ES-I3 (cell line): Measurements from ENCODE around the gene STUB1.

Source experiments
- H3K36me3 ChIP-seq: 2 replicates; pipeline ENCODE4 v1.6.1; 2013; ENCODE audit warnings: mild to moderate bottlenecking, low read length, control low read depth, moderate library complexity; ENCODE audit not compliant: insufficient read depth
- H3K4me1 ChIP-seq: 2 replicates; pipeline ENCODE4 v1.6.1; 2013; ENCODE audit warnings: mild to moderate bottlenecking, control low read depth, low read length; ENCODE audit not compliant: insufficient read depth
- H3K9ac ChIP-seq: 2 replicates; pipeline ENCODE4 v1.6.1; 2013; ENCODE audit warnings: low read depth, mild to moderate bottlenecking, low read length, moderate library complexity
- H3K9me3 ChIP-seq: 2 replicates; pipeline ENCODE4 v1.6.1; 2013; ENCODE audit warnings: mild to moderate bottlenecking, low read length, moderate library complexity; ENCODE audit not compliant: control insufficient read depth, insufficient read depth

Gene STUB1

DNA sequence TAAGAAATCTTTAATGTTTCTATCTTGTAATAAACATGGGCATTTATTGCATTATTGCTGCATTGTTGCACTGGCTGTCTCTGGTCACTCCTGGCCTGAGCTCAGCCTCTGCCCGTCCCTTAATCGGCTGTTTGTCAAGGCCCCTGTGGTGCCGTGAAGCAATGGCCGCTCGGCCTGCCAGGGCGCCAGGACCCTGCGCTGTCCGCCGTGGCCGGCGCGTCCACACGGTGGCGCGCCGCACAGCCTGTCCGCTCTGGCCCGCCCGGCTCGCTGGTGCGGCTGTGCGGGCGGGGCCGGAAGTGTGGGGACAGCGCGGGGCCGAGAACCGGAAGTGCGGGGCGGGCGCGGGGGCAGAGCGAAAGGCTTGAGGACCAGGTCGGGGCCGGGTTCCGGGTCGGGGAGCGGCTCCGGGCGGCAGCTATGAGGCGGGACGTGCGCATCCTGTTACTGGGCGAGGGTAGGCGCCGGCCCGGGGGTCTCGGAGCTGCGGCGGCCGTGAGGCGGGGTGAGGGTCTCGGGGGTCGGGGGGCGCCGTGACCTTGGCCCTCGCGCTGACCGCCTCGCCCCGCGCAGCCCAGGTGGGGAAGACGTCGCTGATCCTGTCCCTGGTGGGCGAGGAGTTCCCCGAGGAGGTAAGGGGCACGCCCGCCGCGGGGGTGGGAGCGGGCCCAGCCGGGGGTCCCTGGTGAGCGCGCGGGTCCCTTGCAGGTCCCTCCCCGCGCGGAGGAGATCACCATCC, 12.3 kb upstream of the STUB1 start, which contains the start of gene RHOT2:
RHOT2 (plus strand) TSS at position 353 of the 739 bp plus-strand sequence; CDS start at position 421, 68 bp downstream.
- peaks cover 4% of the 10 kb centered on the region; the same call in 1 of the 2 replicates for H3K4me1 ChIP-seq
- H3K9ac ChIP-seq: peak within 1 kb of the TSS; percentile 87
- H3K9me3 ChIP-seq: no peaks in the 10 kb centered on the region
- H3K36me3 ChIP-seq: peaks cover 26% of the 10 kb centered on the region

DNA sequence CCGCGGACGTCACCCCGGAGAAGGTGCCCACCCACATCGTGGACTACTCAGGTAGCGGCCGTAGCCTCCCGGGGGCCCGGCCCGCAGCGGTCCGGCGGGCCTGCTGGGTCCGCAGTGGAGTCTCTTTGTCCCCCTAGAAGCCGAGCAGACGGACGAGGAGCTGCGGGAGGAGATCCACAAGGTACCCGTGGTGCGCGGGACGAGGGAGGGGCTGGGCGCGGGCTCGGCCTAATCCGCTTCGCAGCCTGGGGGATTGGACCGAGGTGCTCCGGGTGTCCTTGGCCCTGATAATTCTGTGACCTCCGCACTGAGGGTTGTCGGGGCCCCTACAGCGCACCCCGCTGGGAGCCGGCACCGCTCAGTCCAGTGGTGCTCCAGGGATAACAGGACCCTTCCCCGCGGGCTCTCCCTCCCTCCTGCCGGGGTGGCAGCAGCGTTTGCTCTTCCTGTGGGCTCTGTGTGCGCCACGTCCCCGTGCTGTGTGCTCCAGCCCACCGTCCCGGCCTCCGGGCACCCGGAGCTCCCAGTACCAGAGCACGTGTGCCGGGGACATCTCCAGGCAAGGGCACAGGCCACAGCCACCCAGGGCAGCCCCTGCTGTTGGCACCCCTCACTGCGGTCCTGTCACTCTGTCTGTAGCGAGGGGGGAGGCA, 11.6 kb upstream of the STUB1 start:
- H3K9ac ChIP-seq: peak overlapping the region; percentile 87
- peaks cover 4% of the 10 kb centered on the region; the same call in 1 of the 2 replicates for H3K4me1 ChIP-seq
- H3K36me3 ChIP-seq: peaks cover 26% of the 10 kb centered on the region
- no peaks in the 10 kb centered on the region for H3K9me3 ChIP-seq

DNA sequence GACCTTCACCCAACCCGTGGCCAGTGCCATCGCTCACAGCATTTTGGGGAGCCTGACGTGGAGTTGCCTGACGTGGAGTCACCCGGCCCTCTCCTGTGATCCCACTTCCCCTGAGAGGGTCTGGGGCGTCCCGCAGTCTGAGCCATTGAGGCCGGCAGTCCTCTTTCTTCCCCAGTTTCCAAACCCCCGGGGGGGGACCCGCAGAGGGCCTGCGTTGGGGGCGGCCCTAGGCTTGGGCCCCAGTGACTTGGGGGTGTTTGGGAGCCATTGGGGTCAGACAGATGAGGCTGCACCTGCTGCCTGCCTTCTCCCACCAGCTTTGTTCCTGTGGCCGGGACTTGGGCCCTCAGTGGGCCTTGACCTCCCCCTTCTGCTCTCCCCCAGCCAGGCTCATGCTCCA, 10.5 kb upstream of the STUB1 start:
- no peak overlapping the region for H3K9ac ChIP-seq
- peaks cover 4% of the 10 kb centered on the region; the same call in 1 of the 2 replicates for H3K4me1 ChIP-seq
- peaks cover 26% of the 10 kb centered on the region for H3K36me3 ChIP-seq
- H3K9me3 ChIP-seq: no peaks in the 10 kb centered on the region

DNA sequence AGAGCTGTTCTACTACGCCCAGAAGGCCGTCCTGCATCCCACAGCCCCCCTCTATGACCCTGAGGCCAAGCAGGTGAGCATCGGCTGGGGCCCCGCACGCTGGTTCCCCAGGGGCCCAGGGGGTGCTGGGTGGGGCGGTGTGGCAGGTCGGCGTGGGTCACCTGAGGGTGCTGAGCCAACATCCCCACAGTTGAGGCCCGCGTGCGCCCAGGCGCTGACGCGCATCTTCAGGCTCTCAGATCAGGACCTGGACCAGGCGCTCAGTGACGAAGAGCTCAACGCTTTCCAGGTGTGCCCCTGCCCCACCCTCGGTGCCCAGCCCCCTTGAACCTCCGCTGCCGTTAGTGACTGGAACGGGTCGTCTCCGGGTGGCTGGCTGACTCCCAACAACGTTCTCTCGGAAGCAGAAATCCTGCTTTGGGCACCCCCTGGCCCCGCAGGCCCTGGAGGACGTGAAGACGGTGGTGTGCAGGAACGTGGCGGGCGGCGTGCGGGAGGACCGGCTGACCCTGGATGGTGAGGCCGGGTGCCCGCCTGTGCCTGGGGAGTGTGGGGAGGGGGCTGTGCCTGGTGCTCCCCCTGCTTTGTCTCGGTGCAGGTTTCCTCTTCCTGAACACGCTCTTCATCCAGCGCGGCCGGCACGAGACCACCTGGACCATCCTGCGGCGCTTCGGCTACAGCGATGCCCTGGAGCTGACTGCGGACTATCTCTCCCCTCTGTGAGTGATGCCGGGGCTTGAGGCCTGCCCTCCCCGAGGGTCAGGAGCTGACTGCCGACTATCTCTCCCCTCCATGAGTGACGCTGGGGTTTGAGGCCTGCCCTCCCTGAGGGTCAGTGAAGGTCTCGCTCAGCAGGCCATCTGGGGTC, 9.5 kb upstream of the STUB1 start:
- H3K36me3 ChIP-seq: peaks cover 26% of the 10 kb centered on the region
- H3K9me3 ChIP-seq: no peaks in the 10 kb centered on the region
- peaks cover 4% of the 10 kb centered on the region; the same call in 1 of the 2 replicates for H3K4me1 ChIP-seq
- no peak overlapping the region for H3K9ac ChIP-seq

DNA sequence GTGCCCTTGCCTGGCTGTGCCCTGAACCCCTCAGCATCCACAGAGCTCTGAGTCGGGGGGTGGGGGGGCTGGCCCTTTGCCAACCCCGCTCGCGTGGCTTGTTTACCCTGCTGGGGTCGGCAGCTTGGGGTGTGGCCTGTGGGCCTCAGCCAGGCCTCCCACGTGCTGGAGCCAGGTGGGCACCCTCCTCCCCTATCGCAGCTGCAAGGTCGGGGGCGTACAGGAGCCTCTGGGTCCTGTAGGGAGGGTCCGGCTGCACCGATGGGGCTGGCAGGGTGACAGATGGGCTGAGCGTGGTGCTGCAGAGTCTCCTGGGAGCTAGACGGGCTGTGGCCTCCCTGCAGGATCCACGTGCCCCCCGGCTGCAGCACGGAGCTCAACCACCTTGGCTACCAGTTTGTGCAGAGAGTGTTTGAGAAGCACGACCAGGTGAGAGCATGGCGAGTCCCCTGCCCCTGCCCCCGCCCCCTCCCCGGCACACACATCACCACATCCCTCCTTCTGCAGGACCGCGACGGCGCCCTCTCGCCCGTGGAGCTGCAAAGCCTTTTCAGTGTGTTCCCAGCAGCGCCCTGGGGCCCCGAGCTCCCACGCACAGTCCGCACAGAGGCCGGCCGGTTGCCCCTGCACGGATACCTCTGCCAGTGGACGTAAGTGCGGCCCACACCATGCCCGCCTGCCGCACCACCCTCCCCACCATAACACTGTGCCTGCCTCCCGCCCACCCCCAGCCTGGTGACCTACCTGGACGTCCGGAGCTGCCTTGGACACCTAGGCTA, 8.7 kb upstream of the STUB1 start:
- Histone ChIP-seq H3K9me3 (no peaks in the 10 kb centered on the region), H3K9ac (no peak overlapping the region), H3K36me3 (peaks cover 26% of the 10 kb centered on the region), H3K4me1 (peaks cover 4% of the 10 kb centered on the region; the same call in 1 of the 2 replicates)

DNA sequence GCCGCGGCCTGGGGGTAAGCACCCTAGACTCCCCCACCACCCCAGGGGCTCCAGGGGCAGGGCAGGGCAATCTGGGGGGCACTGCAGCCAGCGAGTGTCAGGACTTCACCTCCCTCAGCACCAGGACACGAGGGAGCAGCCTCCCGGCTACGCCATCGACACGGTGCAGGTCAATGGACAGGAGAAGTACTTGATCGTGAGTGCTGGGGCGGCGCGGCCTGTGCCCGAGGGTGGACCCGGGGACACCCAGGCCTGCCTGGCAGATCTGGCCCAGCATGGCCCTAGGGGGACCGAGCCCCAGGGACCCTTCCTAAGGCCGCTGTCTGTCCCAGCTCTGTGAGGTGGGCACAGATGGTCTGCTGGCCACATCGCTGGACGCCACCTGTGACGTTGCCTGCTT, 7.8 kb upstream of the STUB1 start:
- no peak overlapping the region for H3K9ac ChIP-seq
- no peaks in the 10 kb centered on the region for H3K9me3 ChIP-seq
- H3K4me1 ChIP-seq: peaks cover 3% of the 10 kb centered on the region; the same call in 1 of the 2 replicates
- H3K36me3 ChIP-seq: peaks cover 26% of the 10 kb centered on the region

DNA sequence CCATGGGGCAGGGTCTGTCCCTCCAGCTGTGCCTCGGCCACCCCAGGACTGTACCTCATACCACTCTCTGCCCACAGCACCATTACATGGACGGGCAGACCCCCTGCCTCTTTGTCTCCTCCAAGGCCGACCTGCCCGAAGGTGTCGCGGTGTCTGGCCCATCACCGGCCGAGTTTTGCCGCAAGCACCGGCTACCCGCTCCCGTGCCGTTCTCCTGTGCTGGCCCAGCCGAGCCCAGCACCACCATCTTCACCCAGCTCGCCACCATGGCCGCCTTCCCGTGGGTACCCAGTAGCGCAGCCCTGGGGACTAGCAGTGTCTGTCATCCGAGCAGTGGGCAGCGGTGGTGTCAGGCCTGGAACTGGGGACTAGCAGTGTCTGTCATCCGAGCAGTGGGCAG, 7.4 kb upstream of the STUB1 start:
- Histone ChIP-seq H3K36me3 (peaks cover 26% of the 10 kb centered on the region), H3K9me3 (no peaks in the 10 kb centered on the region), H3K4me1 (no peaks in the 10 kb centered on the region; the same call in 1 of the 2 replicates), H3K9ac (no peak overlapping the region)

DNA sequence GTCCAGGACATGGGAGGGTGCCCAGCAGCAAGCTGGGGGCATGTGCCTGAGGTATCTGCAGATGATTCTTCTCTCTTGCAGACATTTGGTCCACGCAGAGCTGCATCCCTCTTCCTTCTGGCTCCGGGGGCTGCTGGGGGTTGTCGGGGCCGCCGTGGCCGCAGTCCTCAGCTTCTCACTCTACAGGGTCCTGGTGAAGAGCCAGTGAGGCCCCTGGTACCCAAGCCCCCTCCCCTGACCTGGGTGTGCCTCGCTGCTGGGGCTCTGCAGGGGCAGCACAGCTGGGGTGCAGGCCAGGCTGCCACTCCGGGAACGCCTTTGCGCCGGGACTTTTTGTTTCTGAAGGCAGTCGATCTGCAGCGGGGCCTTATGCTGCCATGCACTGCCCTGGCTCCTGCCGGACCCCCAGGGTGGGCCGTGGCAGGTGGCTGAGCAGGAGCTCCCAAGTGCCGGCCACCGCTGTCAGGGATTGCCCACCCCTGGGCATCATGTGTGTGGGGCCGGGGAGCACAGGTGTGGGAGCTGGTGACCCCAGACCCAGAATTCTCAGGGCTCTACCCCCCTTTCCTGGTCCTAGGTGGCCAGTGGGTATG, 6.7 kb upstream of the STUB1 start:
- Histone ChIP-seq H3K9ac (no peak overlapping the region), H3K36me3 (peaks cover 26% of the 10 kb centered on the region), H3K4me1 (no peaks in the 10 kb centered on the region; the same call in 1 of the 2 replicates), H3K9me3 (no peaks in the 10 kb centered on the region)

DNA sequence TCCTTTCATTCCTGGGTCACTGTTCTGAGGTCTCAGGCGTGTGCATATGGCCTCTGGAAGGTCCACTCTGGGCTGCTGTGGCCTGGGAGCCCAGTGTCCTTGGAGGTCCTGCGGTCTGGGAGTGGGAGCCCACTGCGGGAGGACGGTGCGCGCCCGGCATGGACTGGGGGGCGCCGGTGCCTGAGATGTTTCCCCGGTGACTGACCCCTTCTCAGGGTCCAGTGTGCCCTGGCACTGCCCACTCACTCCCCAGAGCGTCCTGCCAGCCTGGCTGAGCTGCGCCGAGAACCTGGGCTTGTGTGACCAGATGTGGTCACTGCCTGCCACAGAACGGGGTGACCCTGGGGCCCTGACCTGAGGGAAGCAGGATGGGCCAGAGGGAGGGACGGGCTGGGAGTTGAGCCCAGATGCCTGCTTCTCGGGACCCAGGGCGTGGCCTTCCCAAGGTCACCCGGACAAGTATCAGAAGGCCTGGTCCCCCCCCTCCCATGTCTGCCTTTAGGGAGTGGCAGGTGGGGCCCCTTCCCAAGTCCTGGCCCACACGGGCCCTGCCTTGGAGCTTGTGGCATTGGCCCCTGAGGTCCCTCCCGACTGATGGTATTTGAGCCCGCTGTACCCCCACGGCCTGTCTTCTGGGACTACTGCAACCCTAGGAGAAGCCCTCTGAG, 5.9 kb upstream of the STUB1 start:
- H3K4me1 ChIP-seq: no peaks in the 10 kb centered on the region
- no peak overlapping the region for H3K9ac ChIP-seq
- peaks cover 26% of the 10 kb centered on the region for H3K36me3 ChIP-seq
- H3K9me3 ChIP-seq: no peaks in the 10 kb centered on the region

DNA sequence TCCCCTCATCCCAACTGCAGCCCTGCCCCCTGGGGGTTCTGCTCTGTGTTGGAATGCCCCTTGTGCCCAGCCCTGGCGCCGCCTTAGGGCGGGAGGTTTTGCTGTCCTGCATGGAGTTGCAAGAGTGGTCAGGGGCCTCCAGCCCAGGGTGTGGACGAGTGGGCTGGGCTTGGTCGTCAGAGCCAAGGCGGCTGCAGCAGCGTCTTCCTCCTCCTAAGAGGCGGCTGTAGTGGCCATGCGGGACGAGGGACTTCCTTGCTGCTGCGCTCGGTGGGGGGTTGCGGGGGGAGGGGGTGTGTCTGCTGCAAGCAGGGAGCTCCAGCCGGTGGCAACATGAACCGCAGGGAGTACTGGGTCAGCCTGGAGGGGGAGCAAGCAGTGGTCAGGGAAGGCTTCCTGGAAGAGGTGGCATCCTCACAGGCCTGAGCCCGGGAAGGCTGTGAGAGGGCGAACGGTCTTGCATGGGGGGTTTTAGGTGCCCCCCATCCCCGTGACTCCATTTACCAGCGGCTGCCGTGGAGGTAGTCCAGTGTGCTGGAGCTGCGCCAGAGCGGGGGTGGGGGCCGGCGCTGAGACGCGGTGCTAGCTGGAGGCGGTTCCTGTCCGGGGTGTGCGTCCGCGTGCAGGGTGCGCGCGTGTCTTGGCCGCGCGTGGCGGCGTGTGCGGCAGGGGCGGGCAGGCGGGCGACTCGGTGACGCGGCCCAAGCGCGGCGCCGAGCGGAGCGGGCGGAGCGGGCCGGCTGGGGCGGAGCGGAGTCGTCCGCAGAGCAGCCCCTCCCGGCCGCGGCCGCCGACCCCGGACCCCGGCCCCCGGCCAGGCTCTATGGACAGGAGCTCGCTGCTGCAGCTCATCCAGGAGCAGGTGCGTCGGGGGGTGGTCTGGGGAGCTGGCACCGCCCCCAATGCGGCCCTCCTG, 5.0 kb upstream of the STUB1 start, which contains the start of gene RHBDL1:
RHBDL1 (plus strand) TSS at position 704 of the 916 bp plus-strand sequence; CDS start at position 824, 120 bp downstream.
- peaks cover 19% of the 10 kb centered on the region for H3K36me3 ChIP-seq
- H3K4me1 ChIP-seq: no peaks in the 10 kb centered on the region
- H3K9ac ChIP-seq: peak within 1 kb of the TSS; percentile 41; the same call in 1 of the 2 replicates
- H3K9me3 ChIP-seq: no peaks in the 10 kb centered on the region

DNA sequence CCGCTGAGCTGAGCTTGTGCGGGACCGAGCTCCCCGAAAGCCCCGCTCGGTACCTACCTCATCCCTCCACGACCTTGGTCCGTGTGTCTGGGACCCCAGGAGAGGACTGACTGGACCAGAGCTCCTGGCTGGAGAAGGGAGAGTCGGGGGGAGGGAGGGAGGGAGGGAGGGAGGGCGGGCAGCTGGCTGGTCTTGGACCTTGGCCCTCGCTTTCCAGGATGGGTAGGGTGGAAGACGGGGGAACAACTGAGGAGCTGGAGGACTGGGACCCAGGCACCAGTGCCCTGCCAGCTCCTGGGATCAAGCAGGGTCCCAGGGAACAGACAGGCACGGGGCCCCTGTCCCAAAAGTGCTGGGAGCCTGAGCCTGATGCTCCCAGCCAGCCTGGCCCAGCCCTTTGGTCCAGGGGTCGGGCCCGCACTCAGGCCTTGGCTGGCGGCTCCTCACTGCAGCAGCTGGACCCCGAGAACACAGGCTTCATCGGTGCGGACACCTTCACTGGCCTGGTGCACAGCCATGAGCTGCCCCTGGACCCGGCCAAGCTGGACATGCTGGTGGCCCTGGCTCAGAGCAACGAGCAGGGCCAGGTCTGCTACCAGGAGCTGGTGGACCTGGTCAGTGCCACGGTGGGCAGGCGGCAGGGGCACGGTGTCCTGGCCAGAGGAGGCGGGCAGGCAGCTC, 4.2 kb upstream of the STUB1 start:
- no peaks in the 10 kb centered on the region for H3K9me3 ChIP-seq
- H3K4me1 ChIP-seq: no peaks in the 10 kb centered on the region
- peak overlapping the region; percentile 41; the same call in 1 of the 2 replicates for H3K9ac ChIP-seq
- peaks cover 11% of the 10 kb centered on the region for H3K36me3 ChIP-seq

DNA sequence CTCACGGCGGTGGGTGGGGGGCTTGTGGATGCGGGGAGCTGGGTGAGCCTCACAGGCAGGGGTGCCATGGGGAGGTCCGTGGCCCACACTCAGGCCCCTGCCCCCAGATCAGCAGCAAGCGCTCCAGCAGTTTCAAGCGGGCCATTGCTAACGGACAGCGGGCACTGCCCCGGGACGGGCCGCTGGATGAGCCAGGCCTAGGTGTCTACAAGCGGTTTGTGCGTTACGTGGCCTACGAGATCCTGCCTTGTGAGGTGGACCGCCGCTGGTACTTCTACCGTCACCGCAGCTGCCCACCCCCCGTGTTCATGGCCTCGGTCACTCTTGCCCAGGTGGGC, 3.7 kb upstream of the STUB1 start:
- Histone ChIP-seq H3K4me1 (no peaks in the 10 kb centered on the region), H3K9me3 (no peaks in the 10 kb centered on the region), H3K9ac (no peak overlapping the region), H3K36me3 (peaks cover 10% of the 10 kb centered on the region)
